ENCODE measurements around the gene HOXC10. TPM values are rescaled to one million over a fixed set of nuclear protein-coding genes. Genes with fewer than 3 reads are reported as not detected.

The HOXC10 gene
- total and polyA plus RNA-seq, 8 donors = not detected

DNA sequence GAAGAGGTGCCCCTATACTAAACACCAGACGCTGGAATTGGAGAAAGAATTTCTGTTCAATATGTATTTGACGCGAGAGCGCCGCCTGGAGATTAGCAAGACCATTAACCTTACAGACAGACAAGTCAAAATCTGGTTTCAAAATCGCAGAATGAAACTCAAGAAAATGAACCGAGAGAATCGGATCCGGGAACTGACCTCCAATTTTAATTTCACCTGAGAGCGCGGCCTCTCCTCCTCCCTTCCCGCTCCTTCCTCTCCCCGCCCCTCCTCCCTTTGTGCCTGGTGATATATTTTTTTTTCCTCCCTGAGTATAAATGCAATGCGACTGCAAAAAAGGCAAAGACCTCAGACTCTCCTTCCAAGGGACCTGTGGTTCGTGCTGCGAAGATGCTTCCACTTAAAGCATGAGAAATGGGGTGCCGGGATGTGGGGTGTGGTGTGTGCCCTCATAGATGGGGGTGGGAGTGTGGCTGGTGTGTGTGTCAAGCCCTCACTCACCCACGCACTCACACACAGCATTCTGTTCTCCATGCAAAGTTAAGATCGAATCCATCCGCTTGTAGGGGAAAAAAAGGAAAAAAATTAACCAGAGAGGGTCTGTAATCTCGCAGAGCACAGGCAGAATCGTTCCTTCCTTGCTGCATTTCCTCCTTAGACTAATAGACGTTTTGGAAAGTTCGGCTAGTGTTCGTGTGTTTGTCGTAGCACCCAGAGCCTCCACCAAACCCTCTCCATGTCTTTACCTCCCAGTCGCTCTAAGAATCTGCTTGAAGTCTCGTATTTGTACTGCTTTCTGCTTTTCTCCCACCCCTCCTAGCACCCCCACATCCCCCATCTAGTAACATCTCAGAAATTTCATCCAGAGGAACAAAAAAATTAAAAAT lies 4.5 kb downstream of the HOXC10 start:
- TF ChIP-seq, protein P1, sequence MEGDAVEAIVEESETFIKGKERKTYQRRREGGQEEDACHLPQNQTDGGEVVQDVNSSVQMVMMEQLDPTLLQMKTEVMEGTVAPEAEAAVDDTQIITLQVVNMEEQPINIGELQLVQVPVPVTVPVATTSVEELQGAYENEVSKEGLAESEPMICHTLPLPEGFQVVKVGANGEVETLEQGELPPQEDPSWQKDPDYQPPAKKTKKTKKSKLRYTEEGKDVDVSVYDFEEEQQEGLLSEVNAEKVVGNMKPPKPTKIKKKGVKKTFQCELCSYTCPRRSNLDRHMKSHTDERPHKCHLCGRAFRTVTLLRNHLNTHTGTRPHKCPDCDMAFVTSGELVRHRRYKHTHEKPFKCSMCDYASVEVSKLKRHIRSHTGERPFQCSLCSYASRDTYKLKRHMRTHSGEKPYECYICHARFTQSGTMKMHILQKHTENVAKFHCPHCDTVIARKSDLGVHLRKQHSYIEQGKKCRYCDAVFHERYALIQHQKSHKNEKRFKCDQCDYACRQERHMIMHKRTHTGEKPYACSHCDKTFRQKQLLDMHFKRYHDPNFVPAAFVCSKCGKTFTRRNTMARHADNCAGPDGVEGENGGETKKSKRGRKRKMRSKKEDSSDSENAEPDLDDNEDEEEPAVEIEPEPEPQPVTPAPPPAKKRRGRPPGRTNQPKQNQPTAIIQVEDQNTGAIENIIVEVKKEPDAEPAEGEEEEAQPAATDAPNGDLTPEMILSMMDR (IDR thresholded peaks at IDR 0.05) = no peak
- TF ChIP-seq POLR2AphosphoS5 (IDR thresholded peaks at IDR 0.05) = no peak
- TF ChIP-seq EP300 (IDR thresholded peaks at IDR 0.05) = no peak
- TF ChIP-seq POLR2A (IDR thresholded peaks at IDR 0.05) = no peak
- H3K4me3 ChIP-seq = no peak overlapping the region
- peaks cover 0 to 11% (median 0%) of the 10 kb centered on the region in 4 donors for H3K9me3 ChIP-seq
- peaks cover 87 to 100% (median 100%) of the 10 kb centered on the region in 3 donors for H3K27me3 ChIP-seq
- intact Hi-C loops (cut with DNase I; ENCODE audit: low total_unique reads) = no loop called here
- 3 to 8% (median 6%) methylated on average over 28 of the region's 28 CpGs for WGBS, 5 donors
- no peak overlapping the region for H3K27ac ChIP-seq
- H3K36me3 ChIP-seq = no peaks in the 10 kb centered on the region
- DNase-seq = peak in 1 of 2 donors; percentile 70
- H3K4me1 ChIP-seq = peaks cover 20 to 40% (median 35%) of the 10 kb centered on the region in 4 donors

DNA sequence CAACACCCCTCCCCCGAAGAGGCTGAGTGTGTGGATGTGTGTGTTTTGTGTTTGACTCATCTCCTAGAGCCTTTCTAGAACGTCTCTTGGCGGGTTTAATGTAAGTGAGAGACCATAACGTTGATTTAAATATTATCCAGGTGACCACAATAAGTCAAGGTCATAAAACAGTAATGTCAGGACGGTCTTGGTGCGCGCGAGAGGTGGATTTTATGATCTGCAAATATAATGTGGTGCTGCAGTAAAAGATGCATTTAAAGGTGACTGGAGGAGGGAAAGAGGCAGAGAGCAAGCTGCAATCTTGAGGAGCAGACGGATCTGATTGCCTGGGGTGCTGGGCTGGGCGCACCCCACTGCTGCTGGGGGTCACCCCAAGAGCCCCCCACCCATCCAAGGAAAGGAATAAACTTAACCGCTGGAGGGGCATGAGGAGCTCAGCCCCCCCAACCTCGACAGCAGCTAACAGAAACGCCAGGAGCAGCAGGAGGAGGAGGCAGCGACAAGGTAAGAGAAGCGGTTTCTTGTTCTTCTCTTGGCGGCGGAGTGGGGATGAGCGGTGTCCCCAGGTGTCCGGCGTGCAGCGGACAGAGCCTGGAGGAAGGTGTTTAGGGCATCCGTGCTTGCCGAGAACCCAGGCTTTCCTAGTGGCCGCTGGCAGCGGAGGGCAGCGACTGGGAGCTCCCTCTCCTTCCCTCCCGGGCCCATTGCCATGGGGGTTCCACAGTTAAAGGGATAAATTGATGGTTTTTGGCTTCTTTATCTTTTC lies 5.5 kb downstream of the HOXC10 start:
- Histone ChIP-seq H3K27me3 (peaks cover 87 to 100% (median 100%) of the 10 kb centered on the region in 3 donors), H3K36me3 (no peaks in the 10 kb centered on the region), H3K4me1 (peaks cover 24 to 40% (median 35%) of the 10 kb centered on the region in 4 donors), H3K27ac (no peak overlapping the region), H3K9me3 (peaks cover 0 to 1% (median 0%) of the 10 kb centered on the region in 4 donors), H3K4me3 (no peak overlapping the region)
- TF ChIP-seq EP300 (IDR thresholded peaks at IDR 0.05) (no peak), POLR2AphosphoS5 (IDR thresholded peaks at IDR 0.05) (no peak), POLR2A (IDR thresholded peaks at IDR 0.05) (no peak)
- TF ChIP-seq, protein P1 (IDR thresholded peaks at IDR 0.05) = no peak
- WGBS, 5 donors = 5 to 9% (median 6%) methylated on average over 18 to 27 of the region's 27 CpGs
- DNase-seq = no peak
- intact Hi-C loops (cut with DNase I; ENCODE audit: low total_unique reads) = no loop called here

DNA sequence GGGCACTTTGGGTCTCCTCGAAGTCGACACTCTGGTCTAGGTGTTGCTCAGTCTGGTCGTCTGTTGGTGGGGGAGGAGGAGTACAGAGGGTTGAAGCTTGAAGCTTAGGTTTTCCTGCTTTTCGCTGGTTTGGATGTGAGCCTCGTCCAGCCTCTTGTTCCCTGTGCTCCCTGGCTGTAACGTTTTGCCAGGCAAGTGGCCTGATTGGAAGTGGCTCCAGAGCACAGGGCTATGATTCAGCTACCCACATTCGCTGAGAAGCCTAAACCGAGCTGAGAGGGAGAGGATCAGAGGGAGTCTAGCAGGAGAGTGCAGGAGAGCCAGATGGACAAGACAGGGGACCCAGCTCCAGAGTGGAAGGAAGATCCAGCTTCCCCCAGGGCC lies 6.1 kb downstream of the HOXC10 start:
- Histone ChIP-seq H3K36me3 (no peaks in the 10 kb centered on the region), H3K4me1 (peaks cover 24 to 40% (median 35%) of the 10 kb centered on the region in 4 donors), H3K27me3 (peaks cover 87 to 100% (median 100%) of the 10 kb centered on the region in 3 donors), H3K4me3 (no peak overlapping the region), H3K9me3 (no peaks in the 10 kb centered on the region), H3K27ac (no peak overlapping the region)
- WGBS, 5 donors = 2 to 8% (median 6%) methylated on average over 8 of the region's 8 CpGs
- TF ChIP-seq, protein P1 (IDR thresholded peaks at IDR 0.05) = no peak
- TF ChIP-seq EP300 (IDR thresholded peaks at IDR 0.05) (no peak), POLR2AphosphoS5 (IDR thresholded peaks at IDR 0.05) (no peak), POLR2A (IDR thresholded peaks at IDR 0.05) (no peak)
- intact Hi-C loops (cut with DNase I; ENCODE audit: low total_unique reads) = no loop called here
- no peak for DNase-seq

DNA sequence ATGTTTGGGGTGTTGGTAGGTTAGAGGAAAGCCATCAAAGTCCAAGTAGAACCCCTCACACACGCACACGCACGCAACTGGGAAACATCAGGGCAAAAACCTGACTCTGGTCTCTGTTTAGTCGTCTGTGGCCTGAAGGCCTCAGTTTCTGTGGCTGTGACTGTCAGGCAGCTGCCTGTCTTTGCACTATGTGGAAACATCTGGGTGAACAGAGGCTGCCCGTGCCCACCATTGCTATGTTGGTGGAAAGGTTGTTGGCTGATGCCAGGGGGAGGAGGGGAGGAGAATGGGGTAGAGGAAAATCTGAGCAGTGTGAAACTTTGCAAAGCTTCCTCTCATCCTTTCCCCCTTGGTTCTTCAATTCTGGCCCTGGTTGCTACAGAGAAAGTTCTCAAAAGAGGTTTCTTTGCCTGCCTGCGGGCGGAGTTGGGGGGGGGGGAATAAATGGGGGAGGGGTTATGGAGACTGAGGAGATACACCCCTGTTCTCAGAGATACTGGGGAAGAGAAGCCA lies 7.5 kb downstream of the HOXC10 start:
- Histone ChIP-seq H3K4me1 (peaks cover 24 to 44% (median 43%) of the 10 kb centered on the region in 4 donors), H3K27me3 (peaks cover 88 to 100% (median 100%) of the 10 kb centered on the region in 3 donors), H3K36me3 (no peaks in the 10 kb centered on the region), H3K4me3 (no peak overlapping the region), H3K27ac (no peak overlapping the region), H3K9me3 (no peaks in the 10 kb centered on the region)
- intact Hi-C loops (cut with DNase I; ENCODE audit: low total_unique reads) = no loop called here
- TF ChIP-seq POLR2AphosphoS5 (IDR thresholded peaks at IDR 0.05) (no peak), EP300 (IDR thresholded peaks at IDR 0.05) (no peak), POLR2A (IDR thresholded peaks at IDR 0.05) (no peak)
- TF ChIP-seq, protein P1 (IDR thresholded peaks at IDR 0.05) = no peak
- no peak for DNase-seq
- 19 to 45% (median 33%) methylated on average over 7 of the region's 7 CpGs for WGBS, 5 donors
